Epithelial cell of prostate (primary cell): Measurements from ENCODE around the gene PLAC8.
"Not testable (repeated sequence)": the region's sequence is repeated elsewhere in the genome, so short reads cannot be mapped to it uniquely, and the experiment has no call there.

Experiments
- DNase-seq: peaks from one replicate; pipeline ENCODE4 v3.0.0-alpha.2; 2011; ENCODE audit warnings: low read depth, low spot score
- H3K27ac ChIP-seq: fragments of 450-650 bp; 2 replicates; pipeline ENCODE4 v1.5.1; 2017; ENCODE audit warnings: mild to moderate bottlenecking

Gene PLAC8

GRCh38 chr4:83074086-83074704 lies 40.3 kb downstream of the PLAC8 start:
- DNase-seq = peak; percentile 49
- no peak overlapping the region for H3K27ac ChIP-seq

- DNase-seq = no peak
- H3K27ac ChIP-seq = peak overlapping the region; percentile 1
Observed at GRCh38 chr4:83071116-83071515, 43.4 kb downstream of the PLAC8 start.

GRCh38 chr4:83067058-83067639 lies 47.4 kb downstream of the PLAC8 start:
- DNase-seq = no peak
- H3K27ac ChIP-seq = no peak overlapping the region

GRCh38 chr4:83065266-83065665 lies 49.3 kb downstream of the PLAC8 start:
- no peak for DNase-seq

GRCh38 chr4:83062739-83063138 lies 51.8 kb downstream of the PLAC8 start:
- DNase-seq = no peak
- H3K27ac ChIP-seq = no peak overlapping the region

More at GRCh38 chr4:83065266-83065665, 49.3 kb downstream of the PLAC8 start:
- H3K27ac ChIP-seq = no peak overlapping the region

- H3K27ac ChIP-seq = no peak overlapping the region
- no peak for DNase-seq
Observed at GRCh38 chr4:83054928-83055327, 59.6 kb downstream of the PLAC8 start.

GRCh38 chr4:83048781-83049180 lies 65.7 kb downstream of the PLAC8 start:
- DNase-seq, H3K27ac ChIP-seq: not testable (repeated sequence)

- peak overlapping the region; percentile 6 for H3K27ac ChIP-seq
- DNase-seq = no peak
Observed at GRCh38 chr4:83046693-83047473, 67.6 kb downstream of the PLAC8 start.

GRCh38 chr4:83043801-83044407 lies 70.6 kb downstream of the PLAC8 start:
- no peak for DNase-seq

GRCh38 chr4:83043157-83043556 lies 71.4 kb downstream of the PLAC8 start:
- H3K27ac ChIP-seq, DNase-seq: not testable (repeated sequence)

More at GRCh38 chr4:83043801-83044407, 70.6 kb downstream of the PLAC8 start:
- H3K27ac ChIP-seq = no peak overlapping the region

- H3K27ac ChIP-seq = no peak overlapping the region
- no peak for DNase-seq
Observed at GRCh38 chr4:83040269-83040668, 74.3 kb downstream of the PLAC8 start.
